Activated naive CD8-positive, alpha-beta T cell treated with anti-CD3 and anti-CD28 coated beads, Interleukin-2, amount 50 U/mL, for 16 hours (primary cell): ENCODE measurements around the gene PDE5A.
"Not testable (repeated sequence)": the region's sequence is repeated elsewhere in the genome, so short reads cannot be mapped to it uniquely, and the experiment has no call there.

Experiments
- DNase-seq: peaks from one replicate; pipeline ENCODE4 v3.0.0-alpha.2; 2020; ENCODE audit warnings: low read depth, low spot score

The PDE5A gene

GRCh38 chr4:119471259-119471658, 157.3 kb downstream of the PDE5A start:
- no peak for DNase-seq

DNA sequence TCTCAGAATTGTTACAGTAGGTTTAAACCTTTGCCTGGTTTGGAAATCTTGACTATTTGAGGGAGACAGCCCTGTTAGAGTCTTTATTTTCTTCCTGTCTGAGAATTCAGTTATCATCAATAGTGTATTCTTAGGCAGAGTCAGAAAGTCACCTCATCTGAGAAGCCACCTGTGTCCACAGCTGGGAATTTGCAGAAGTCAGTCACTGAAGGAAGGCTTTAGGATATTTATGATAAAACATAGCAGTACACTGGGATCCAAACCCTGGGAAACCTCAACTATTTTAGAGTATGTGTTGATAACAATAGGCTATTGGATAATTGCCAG, 157.9 kb downstream of the PDE5A start:
- not testable (repeated sequence) for DNase-seq

GRCh38 chr4:119470021-119470736, 158.4 kb downstream of the PDE5A start:
- not testable (repeated sequence) for DNase-seq

- DNase-seq = not testable (repeated sequence)
Measured at GRCh38 chr4:119469039-119469438, 159.6 kb downstream of the PDE5A start.

DNA sequence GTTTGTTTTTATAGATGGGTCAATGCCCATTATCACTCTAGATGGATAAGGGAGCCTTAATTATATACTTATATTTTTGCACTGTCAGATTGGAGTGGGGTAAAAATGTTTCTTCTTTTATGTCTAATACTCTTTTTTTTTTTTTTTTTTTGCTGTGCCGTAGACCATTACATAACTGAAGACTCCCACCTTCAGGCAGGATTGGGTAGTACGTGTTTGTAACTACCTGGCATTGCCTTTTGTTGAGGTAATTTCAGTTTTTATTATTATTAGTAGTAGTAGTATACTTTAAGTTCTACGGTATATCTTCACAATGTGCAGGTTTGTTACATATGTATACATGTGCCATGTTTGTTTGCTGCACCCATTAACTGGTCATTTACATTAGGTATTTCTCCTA, 165.9 kb downstream of the PDE5A start:
- DNase-seq = not testable (repeated sequence)

GRCh38 chr4:119455734-119456133, 172.9 kb downstream of the PDE5A start:
- not testable (repeated sequence) for DNase-seq

DNA sequence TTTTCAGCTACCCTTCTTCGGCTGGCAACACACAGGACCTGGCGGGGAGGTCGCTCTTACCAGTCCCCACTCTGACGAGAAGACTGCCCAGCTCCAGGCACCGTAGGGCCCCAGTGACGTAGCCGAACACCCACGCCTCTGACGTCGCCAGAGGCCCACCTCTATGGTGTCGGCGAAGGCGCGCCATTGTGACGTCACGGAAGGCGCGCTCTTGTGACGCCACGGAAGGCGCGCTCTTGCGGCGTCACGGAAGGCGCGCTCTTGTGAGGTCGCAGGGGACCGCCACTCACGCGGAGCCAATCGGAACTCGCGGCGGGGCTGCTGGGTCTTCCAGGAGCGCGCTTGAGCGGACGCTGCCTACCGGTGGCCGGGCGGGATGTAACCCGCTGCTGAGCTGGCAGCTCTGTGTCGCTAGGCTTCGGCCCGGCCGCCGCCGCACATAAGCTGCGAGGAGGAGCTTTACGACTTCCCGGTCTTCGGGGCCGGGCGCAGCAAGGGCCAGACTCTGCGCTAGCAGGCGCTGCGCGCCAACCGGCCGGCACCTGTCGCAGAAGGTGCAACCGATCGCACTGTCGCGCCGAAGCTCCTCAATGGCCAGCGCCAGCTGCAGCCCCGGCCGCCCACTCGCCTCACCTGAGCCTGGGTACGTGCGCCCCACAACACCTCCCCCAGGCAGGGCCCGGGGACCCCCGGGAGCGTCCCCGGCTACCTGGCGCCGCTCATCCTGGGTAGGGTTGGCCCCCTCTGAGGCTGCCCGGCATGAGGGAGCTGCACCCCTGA, 173.9 kb downstream of the PDE5A start:
- DNase-seq = peak; percentile 79

DNA sequence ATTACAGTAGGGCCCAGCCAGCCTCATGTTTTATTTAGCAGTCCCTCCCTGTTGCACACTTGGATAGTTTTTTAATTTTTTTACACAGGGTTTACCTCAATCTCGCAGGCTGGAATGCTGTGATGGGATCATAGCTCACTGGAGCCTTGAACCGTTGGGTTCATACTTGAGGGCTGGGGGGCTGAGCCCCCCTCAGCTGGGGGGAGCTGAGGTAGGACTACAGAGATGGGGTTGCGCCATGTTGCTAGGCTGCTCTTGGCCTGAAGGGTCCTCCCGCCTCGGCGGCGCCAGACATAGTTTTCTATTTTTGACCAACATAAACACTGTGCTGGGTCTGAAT, 174.5 kb downstream of the PDE5A start:
- DNase-seq = not testable (repeated sequence)

DNA sequence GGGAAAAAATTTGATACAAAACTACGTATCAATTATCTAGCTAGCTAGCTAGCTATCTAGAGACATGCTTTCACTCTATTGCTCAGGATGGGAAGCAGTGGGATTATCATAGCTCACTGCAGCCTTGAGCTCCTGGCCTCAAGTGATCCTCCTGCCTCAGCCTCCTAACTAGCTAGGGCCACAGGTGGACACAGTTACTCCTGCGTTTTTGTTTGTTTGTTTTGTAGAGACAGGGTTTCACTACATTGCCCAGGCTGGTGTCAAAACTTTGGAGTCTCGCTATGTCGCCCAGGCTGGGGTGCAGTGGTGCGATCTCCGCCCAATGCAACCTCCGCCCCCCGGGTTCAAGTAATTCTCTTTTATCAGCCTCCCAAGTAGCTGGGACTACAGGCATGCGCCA, 175.3 kb downstream of the PDE5A start:
- DNase-seq = not testable (repeated sequence)

DNA sequence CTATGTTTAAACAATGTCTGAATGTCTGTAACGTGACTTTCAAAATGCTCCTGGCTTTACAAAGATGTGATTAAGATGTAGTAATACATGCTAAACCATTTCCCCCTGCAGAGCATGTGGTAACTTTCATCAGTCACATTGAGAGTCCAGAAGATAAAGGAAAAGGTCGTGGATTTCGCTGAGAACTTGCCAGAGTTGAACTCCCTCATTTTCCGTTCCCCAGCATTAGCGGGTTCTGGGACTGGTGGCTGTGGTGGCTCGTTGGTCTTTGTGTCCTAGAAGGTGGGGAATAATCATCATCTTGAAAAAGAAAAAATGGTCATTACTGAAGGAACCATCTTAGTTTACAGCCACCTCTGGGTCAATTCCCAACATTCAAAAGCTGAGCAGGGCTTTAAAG, 178.8 kb downstream of the PDE5A start:
- not testable (repeated sequence) for DNase-seq
